22Rv1 (cell line): ENCODE data around the gene DBNL.

Experiments
- H3K27ac ChIP-seq: fragments of 450-650 bp; 2 replicates; pipeline ENCODE4 v1.5.1; 2017
- CTCF ChIP-seq: fragments of 450-650 bp; IDR thresholded peaks from 2 replicates; pipeline ENCODE4 v1.5.1; 2017; ENCODE audit warnings: mild to moderate bottlenecking
- ZFX ChIP-seq: fragments of 450-650 bp; IDR thresholded peaks from 2 replicates; pipeline ENCODE4 v1.6.1; 2017; ENCODE audit warnings: antibody characterized with exemption, borderline replicate concordance

DBNL gene

GRCh38 chr7:44110719-44111635, 66.5 kb downstream of the DBNL start:
- no peak overlapping the region for H3K27ac ChIP-seq
- no peak for TF ChIP-seq CTCF
- TF ChIP-seq ZFX, result no peak
